NB4 (cell line): Measurements from ENCODE around the gene BMP15.

ENCODE experiments used
- DNase-seq: peaks from one replicate; pipeline ENCODE4 v3.0.0; 2010; ENCODE audit warnings: low read depth
- H3K4me3 ChIP-seq: one replicate; pipeline ENCODE4 v1.5.1; 2011; ENCODE audit warnings: mild to moderate bottlenecking, low read depth, low read length, moderate library complexity
- MYC ChIP-seq: IDR thresholded peaks from 2 replicates; pipeline ENCODE4 v1.6.1; 2011; ENCODE audit warnings: low read depth, low read length
- POLR2A ChIP-seq: IDR thresholded peaks from 2 replicates; pipeline ENCODE4 v1.6.1; 2011; ENCODE audit warnings: mild to moderate bottlenecking; ENCODE audit not compliant: insufficient read length; ENCODE audit errors: extremely low read depth
- TF ChIP-seq, protein P1 (sequence below): IDR thresholded peaks from 2 replicates; pipeline ENCODE4 v1.6.1; 2011; ENCODE audit warnings: low read depth, low read length
- TF ChIP-seq, protein P2 (sequence below): IDR thresholded peaks from one replicate; pipeline ENCODE4 v1.5.1; 2012; ENCODE audit warnings: low read depth, low read length

BMP15 gene

DNA sequence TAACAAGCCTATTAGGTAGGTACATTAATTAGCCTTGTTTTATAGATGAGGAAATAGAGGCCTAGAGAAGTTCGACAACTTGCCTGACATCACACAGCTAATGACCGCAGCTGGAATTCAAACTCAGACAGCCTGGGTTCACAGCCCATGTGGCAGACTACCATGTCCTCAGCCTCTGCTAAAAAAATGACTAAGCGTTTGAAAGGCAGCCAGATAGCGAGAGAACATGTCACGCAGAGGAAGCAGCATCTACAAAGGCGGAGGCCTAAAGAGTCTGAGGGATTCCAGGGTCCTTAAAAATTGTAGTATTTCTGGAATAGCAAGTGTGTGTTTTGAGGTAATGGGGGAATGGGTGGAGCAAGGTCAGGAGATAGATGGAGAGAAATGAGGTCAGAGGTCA, 33.2 kb upstream of the BMP15 start:
- H3K4me3 ChIP-seq, result no peak overlapping the region
- no peak for DNase-seq
- TF ChIP-seq POLR2A (no peak), MYC (no peak)
- TF ChIP-seq, protein P1, sequence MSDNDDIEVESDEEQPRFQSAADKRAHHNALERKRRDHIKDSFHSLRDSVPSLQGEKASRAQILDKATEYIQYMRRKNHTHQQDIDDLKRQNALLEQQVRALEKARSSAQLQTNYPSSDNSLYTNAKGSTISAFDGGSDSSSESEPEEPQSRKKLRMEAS, result no peak
- TF ChIP-seq, protein P2, sequence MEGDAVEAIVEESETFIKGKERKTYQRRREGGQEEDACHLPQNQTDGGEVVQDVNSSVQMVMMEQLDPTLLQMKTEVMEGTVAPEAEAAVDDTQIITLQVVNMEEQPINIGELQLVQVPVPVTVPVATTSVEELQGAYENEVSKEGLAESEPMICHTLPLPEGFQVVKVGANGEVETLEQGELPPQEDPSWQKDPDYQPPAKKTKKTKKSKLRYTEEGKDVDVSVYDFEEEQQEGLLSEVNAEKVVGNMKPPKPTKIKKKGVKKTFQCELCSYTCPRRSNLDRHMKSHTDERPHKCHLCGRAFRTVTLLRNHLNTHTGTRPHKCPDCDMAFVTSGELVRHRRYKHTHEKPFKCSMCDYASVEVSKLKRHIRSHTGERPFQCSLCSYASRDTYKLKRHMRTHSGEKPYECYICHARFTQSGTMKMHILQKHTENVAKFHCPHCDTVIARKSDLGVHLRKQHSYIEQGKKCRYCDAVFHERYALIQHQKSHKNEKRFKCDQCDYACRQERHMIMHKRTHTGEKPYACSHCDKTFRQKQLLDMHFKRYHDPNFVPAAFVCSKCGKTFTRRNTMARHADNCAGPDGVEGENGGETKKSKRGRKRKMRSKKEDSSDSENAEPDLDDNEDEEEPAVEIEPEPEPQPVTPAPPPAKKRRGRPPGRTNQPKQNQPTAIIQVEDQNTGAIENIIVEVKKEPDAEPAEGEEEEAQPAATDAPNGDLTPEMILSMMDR, result no peak

DNA sequence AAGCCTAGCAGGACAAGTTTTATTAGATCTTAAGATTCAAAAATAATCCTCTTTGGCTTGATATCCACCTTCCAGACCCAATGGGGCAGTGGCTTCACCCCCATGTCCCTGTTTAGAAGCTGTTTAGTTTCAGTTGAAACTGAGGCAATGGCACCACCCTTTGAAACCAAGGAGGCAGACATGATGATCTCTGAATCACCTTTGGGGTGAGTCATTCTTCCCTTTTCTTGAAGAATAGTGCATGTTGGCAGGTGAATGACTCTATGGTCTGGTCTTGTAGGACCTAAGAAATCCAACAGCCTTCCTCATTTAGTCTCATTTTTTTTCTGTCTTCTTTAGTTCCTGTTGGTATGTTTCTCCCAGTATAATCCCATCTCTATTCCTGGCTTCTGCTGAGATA, 29.5 kb upstream of the BMP15 start:
- H3K4me3 ChIP-seq, result no peak overlapping the region
- DNase-seq, result no peak
- no peak for TF ChIP-seq POLR2A
- no peak for TF ChIP-seq MYC
- TF ChIP-seq, protein P1, result no peak
- TF ChIP-seq, protein P2, result no peak

DNA sequence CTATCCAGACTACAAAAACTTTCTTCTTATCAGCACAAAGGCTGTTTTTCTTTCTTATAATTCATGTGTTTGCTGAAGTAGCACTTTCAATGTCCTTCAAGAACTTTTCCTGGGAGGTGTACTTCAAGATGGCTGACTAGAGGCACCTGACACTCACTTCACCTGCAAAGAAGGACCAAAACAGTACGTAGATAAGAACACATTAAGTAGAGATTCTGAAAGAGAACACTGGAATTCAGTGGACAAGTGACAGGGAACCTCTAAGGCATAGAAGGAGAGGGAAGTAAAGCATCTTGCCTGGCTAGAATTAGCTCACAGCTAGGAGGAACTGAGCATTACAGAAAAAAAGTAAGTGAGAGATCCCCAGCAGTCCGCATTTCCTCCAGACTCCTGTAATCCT, 21.7 kb upstream of the BMP15 start:
- DNase-seq, result no peak
- TF ChIP-seq, protein P2, result no peak
- TF ChIP-seq MYC (no peak), POLR2A (no peak)
- TF ChIP-seq, protein P1, result no peak
- no peak overlapping the region for H3K4me3 ChIP-seq

DNA sequence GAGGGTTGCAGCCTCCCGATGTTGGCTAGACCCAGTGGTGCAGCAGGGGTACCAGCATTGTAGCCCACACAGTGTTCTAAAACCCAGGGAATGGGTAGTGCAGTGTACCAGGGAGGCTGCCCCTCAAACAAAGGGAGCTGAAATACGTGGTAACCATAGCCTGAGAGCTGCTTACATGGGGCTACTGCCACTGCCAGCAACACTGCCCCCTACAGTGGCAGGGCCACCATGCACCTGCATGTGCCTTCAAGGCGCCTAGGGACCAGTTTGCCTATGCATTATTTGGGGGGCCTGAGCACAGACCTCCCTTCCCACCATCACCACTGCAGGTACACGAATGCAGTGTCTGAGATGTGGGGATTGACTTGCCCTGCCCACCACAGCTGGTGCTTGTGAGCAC, 21.0 kb upstream of the BMP15 start:
- no peak for DNase-seq
- TF ChIP-seq, protein P2, result no peak
- TF ChIP-seq, protein P1, result no peak
- no peak for TF ChIP-seq POLR2A
- no peak for TF ChIP-seq MYC
- H3K4me3 ChIP-seq, result no peak overlapping the region

DNA sequence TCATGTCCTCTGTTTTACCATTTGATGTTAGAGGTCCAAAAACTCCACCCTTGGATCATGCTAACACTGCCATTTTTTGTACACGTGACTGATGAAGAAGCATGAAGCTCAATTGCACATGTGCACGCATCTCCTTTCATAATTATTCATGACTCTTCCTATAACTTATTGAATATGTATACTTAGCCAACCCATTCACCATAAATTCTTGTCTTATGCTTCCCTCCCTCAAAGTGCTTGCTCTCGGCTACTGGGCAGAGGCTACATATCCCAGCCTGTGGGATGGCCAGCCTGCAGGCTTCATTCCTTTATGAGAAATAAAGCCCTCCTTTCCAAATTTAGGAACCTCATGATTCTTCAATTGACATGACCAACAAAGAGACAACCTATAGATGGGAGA, 17.5 kb upstream of the BMP15 start:
- TF ChIP-seq, protein P2, result no peak
- TF ChIP-seq, protein P1, result no peak
- TF ChIP-seq POLR2A, result no peak
- no peak for TF ChIP-seq MYC
- H3K4me3 ChIP-seq, result no peak overlapping the region
- DNase-seq, result no peak

DNA sequence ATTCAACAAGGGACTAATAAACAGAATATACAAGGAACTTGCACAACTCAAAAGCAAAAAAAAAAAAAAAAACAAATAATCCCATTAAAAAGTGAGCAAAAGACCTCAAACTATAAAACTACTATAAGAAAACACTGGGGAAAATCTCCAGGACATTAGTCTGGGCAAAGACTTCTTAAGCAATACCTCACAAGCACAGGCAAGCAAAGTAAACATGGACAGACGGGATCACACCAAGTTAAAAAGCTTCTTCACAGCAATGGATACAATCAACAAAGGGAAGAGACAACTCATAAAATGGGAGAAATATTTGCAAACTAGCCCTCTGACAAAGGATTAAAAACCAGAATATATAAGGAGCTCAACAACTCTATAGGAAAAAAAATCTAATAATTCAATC, 17.1 kb upstream of the BMP15 start:
- DNase-seq, result no peak
- no peak for TF ChIP-seq MYC
- TF ChIP-seq, protein P2, result no peak
- TF ChIP-seq POLR2A, result no peak
- TF ChIP-seq, protein P1, result no peak
- H3K4me3 ChIP-seq, result no peak overlapping the region
